GOT3 (cell line): ENCODE data around the gene ATR.
A peak's percentile ranks its signal among the peaks of the same experiment; 100 is the strongest.
"Not testable (repeated sequence)": the region's sequence is repeated elsewhere in the genome, so short reads cannot be mapped to it uniquely, and the experiment has no call there.

Experiments used
- DNase-seq: peaks from one replicate; lab custom pipeline; 2025; ENCODE audit warnings: mixed read lengths; lab: John Stamatoyannopoulos, UW

The ATR gene

GRCh38 chr3:142578329-142579223 lies at the start of gene ATR:
Gene ATR (minus strand): TSS chr3:142578733. CDS start chr3:142578704, 29 bp downstream.
- peak; percentile 92 for DNase-seq

- DNase-seq: no peak
Measured at GRCh38 chr3:142626971-142627370, 48.4 kb upstream of the ATR start.

- no peak for DNase-seq
Measured at GRCh38 chr3:142625153-142625440, 46.6 kb upstream of the ATR start.

- no peak for DNase-seq
Measured at GRCh38 chr3:142624341-142625152, 46.0 kb upstream of the ATR start.

GRCh38 chr3:142623194-142623593 lies 44.7 kb upstream of the ATR start:
- no peak for DNase-seq

- DNase-seq: no peak
Measured at GRCh38 chr3:142622405-142622804, 43.9 kb upstream of the ATR start.

GRCh38 chr3:142618917-142619461 lies 40.5 kb upstream of the ATR start:
- DNase-seq: no peak

GRCh38 chr3:142615171-142615570 lies 36.6 kb upstream of the ATR start:
- no peak for DNase-seq

- DNase-seq: no peak
Measured at GRCh38 chr3:142614059-142614626, 35.6 kb upstream of the ATR start.

GRCh38 chr3:142613491-142613890 lies 35.0 kb upstream of the ATR start:
- no peak for DNase-seq

GRCh38 chr3:142611206-142611605 lies 32.7 kb upstream of the ATR start:
- no peak for DNase-seq

- no peak for DNase-seq
Measured at GRCh38 chr3:142609136-142609535, 30.6 kb upstream of the ATR start.

GRCh38 chr3:142608631-142609030 lies 30.1 kb upstream of the ATR start:
- no peak for DNase-seq

- DNase-seq: no peak
Measured at GRCh38 chr3:142604940-142605339, 26.4 kb upstream of the ATR start.

- DNase-seq: not testable (repeated sequence)
Measured at GRCh38 chr3:142603386-142603705, 24.8 kb upstream of the ATR start.

GRCh38 chr3:142602619-142603385 lies 24.3 kb upstream of the ATR start:
- DNase-seq: no peak

- DNase-seq: no peak
Measured at GRCh38 chr3:142601713-142602112, 23.2 kb upstream of the ATR start.

- DNase-seq: no peak
Measured at GRCh38 chr3:142597906-142598305, 19.4 kb upstream of the ATR start.

GRCh38 chr3:142596726-142597088 lies 18.2 kb upstream of the ATR start:
- no peak for DNase-seq

GRCh38 chr3:142595951-142596725 lies 17.6 kb upstream of the ATR start, which contains the start of gene PLS1:
Gene PLS1 (plus strand): TSS chr3:142596393. CDS start chr3:142664238, 67,845 bp downstream.
- peak; percentile 48 for DNase-seq

GRCh38 chr3:142595581-142595950 lies 17.0 kb upstream of the ATR start:
- DNase-seq: no peak
